SK-N-SH treated with all-trans-retinoic acid at 6 μM for 48 hours (cell line): Measurements from ENCODE around the gene DYTN.

Experiments used
- ATAC-seq: fragments of 200-7000 bp; cut with Tn5 transposase; 3 replicates; pipeline ENCODE4 v1.9.1; 2020; ENCODE audit warnings: mild to moderate bottlenecking, moderate library complexity
- ARNTL ChIP-seq: fragments of 450-650 bp; formaldehyde crosslinking; IDR thresholded peaks from 2 replicates; pipeline ENCODE4 v1.5.0; 2020; ENCODE audit warnings: low read depth, mild to moderate bottlenecking, moderate library complexity, borderline replicate concordance
- BACH2 ChIP-seq: fragments of 250-450 bp; sonication (Bioruptor Pico); IDR thresholded peaks from 2 replicates; pipeline ENCODE4 v1.9.0; 2021; ENCODE audit warnings: mild to moderate bottlenecking, borderline replicate concordance
- CREB5 ChIP-seq: fragments of 250-450 bp; sonication (Bioruptor Pico); IDR thresholded peaks from 2 replicates; pipeline ENCODE4 v1.5.1; 2020; ENCODE audit warnings: low read depth, mild to moderate bottlenecking, moderate library complexity
- CSDC2 ChIP-seq: fragments of 250-450 bp; sonication (Bioruptor Pico); IDR thresholded peaks from 2 replicates; pipeline ENCODE4 v1.5.0; 2020; ENCODE audit warnings: mild to moderate bottlenecking, moderate library complexity
- CSRNP3 ChIP-seq: fragments of 250-450 bp; sonication (Bioruptor Pico); IDR thresholded peaks from 2 replicates; pipeline ENCODE4 v1.5.1; 2021; ENCODE audit warnings: mild to moderate bottlenecking, moderate library complexity
- GLIS3 ChIP-seq: fragments of 250-450 bp; sonication (Bioruptor Pico); IDR thresholded peaks from 2 replicates; pipeline ENCODE4 v1.5.0; 2020; ENCODE audit warnings: mild to moderate bottlenecking, moderate library complexity
- ISL1 ChIP-seq: fragments of 250-450 bp; sonication (Bioruptor Pico); IDR thresholded peaks from 2 replicates; pipeline ENCODE4 v2.1.2; 2022; ENCODE audit warnings: mild to moderate bottlenecking, moderate library complexity
- OSR1 ChIP-seq: fragments of 250-450 bp; sonication (Bioruptor Pico); IDR thresholded peaks from 2 replicates; pipeline ENCODE4 v1.8.0; 2022; ENCODE audit warnings: moderate library complexity, mild to moderate bottlenecking, inconsistent platforms
- PATZ1 ChIP-seq: fragments of 250-450 bp; sonication (Bioruptor Pico); IDR thresholded peaks from 2 replicates; pipeline ENCODE4 v1.8.0; 2020; ENCODE audit warnings: mild to moderate bottlenecking, moderate library complexity, borderline replicate concordance
- PPARA ChIP-seq: fragments of 250-450 bp; sonication (Bioruptor Pico); IDR thresholded peaks from 2 replicates; pipeline ENCODE4 v1.5.0; 2020; ENCODE audit warnings: mild to moderate bottlenecking, borderline replicate concordance
- RARB ChIP-seq: fragments of 250-450 bp; sonication (Bioruptor Pico); IDR thresholded peaks from 2 replicates; pipeline ENCODE4 v1.8.0; 2021; ENCODE audit warnings: mild to moderate bottlenecking, moderate library complexity
- TCF4 ChIP-seq: fragments of 250-450 bp; sonication (Bioruptor Pico); IDR thresholded peaks from 2 replicates; pipeline ENCODE4 v1.8.0; 2021; ENCODE audit warnings: mild to moderate bottlenecking, moderate library complexity, borderline replicate concordance
- TOX ChIP-seq: fragments of 250-450 bp; sonication (Bioruptor Pico); IDR thresholded peaks from 2 replicates; pipeline ENCODE4 v1.8.0; 2021; ENCODE audit warnings: mild to moderate bottlenecking, moderate library complexity, borderline replicate concordance
- TSHZ2 ChIP-seq: fragments of 250-450 bp; sonication (Bioruptor Pico); IDR thresholded peaks from 2 replicates; pipeline ENCODE4 v1.5.0; 2020; ENCODE audit warnings: mild to moderate bottlenecking, moderate library complexity
- ZC3H10 ChIP-seq: fragments of 250-450 bp; sonication (Bioruptor Pico); IDR thresholded peaks from 2 replicates; pipeline ENCODE4 v1.5.1; 2021; ENCODE audit warnings: mild to moderate bottlenecking, moderate library complexity
- ZFP3 ChIP-seq: fragments of 250-450 bp; sonication (Bioruptor Pico); IDR thresholded peaks from 2 replicates; pipeline ENCODE4 v1.5.0; 2020; ENCODE audit warnings: mild to moderate bottlenecking, moderate library complexity
- ZFP30 ChIP-seq: fragments of 450-650 bp; formaldehyde crosslinking; IDR thresholded peaks from 2 replicates; pipeline ENCODE4 v1.5.0; 2022; ENCODE audit warnings: mild to moderate bottlenecking, moderate library complexity
- ZNF565 ChIP-seq: fragments of 450-650 bp; formaldehyde crosslinking; conservative IDR thresholded peaks from 2 replicates; pipeline ENCODE4 v1.5.0; 2020; ENCODE audit warnings: low read depth, mild to moderate bottlenecking, moderate library complexity
- ZNF70 ChIP-seq: fragments of 450-650 bp; formaldehyde crosslinking; IDR thresholded peaks from 2 replicates; pipeline ENCODE4 v1.5.0; 2020; ENCODE audit warnings: mild to moderate bottlenecking, moderate library complexity
- ZNF8 ChIP-seq: fragments of 450-650 bp; formaldehyde crosslinking; IDR thresholded peaks from 2 replicates; pipeline ENCODE4 v1.5.0; 2020; ENCODE audit warnings: mild to moderate bottlenecking, moderate library complexity

Gene DYTN

GRCh38 chr2:206626108-206626507 lies 92.1 kb downstream of the DYTN start (continued):
- TF ChIP-seq ZNF70 (CRISPR knock-in tag) (no peak), GLIS3 (no peak)

- no peak for ATAC-seq
Observed at GRCh38 chr2:206619011-206619410, 99.2 kb downstream of the DYTN start.

GRCh38 chr2:206616151-206616550 lies 102.0 kb downstream of the DYTN start:
- TF ChIP-seq ARNTL (CRISPR knock-in tag) (no peak), ZFP3 (no peak), PPARA (no peak), ZNF8 (CRISPR knock-in tag) (no peak), OSR1 (CRISPR knock-in tag) (no peak), ISL1 (CRISPR knock-in tag) (no peak), GLIS3 (no peak), ZNF70 (CRISPR knock-in tag) (no peak), PATZ1 (CRISPR knock-in tag) (no peak), TCF4 (CRISPR knock-in tag) (no peak), CSRNP3 (CRISPR knock-in tag) (no peak), TOX (CRISPR knock-in tag) (no peak)
- ATAC-seq, result no peak

More at GRCh38 chr2:206619011-206619410, 99.2 kb downstream of the DYTN start:
- TF ChIP-seq OSR1 (CRISPR knock-in tag) (no peak), BACH2 (CRISPR knock-in tag) (no peak), CSRNP3 (CRISPR knock-in tag) (no peak), ZC3H10 (CRISPR knock-in tag) (no peak), PATZ1 (CRISPR knock-in tag) (no peak), ARNTL (CRISPR knock-in tag) (no peak)

GRCh38 chr2:206615417-206616089 lies 102.6 kb downstream of the DYTN start:
- ATAC-seq, result no peak
- no peak for TF ChIP-seq ISL1 (CRISPR knock-in tag)
- TF ChIP-seq TCF4 (CRISPR knock-in tag), result no peak
- TF ChIP-seq ZFP3, result no peak
- no peak for TF ChIP-seq TSHZ2 (CRISPR knock-in tag)
- no peak for TF ChIP-seq PPARA
- no peak for TF ChIP-seq RARB (CRISPR knock-in tag)
- no peak for TF ChIP-seq TOX (CRISPR knock-in tag)
- TF ChIP-seq ZNF565 (CRISPR knock-in tag), result no peak
- TF ChIP-seq ZNF70 (CRISPR knock-in tag), result no peak
- no peak for TF ChIP-seq GLIS3
- no peak for TF ChIP-seq CSDC2 (CRISPR knock-in tag)
- no peak for TF ChIP-seq CREB5
- TF ChIP-seq CSRNP3 (CRISPR knock-in tag), result no peak
- TF ChIP-seq ZFP30 (CRISPR knock-in tag), result no peak
- no peak for TF ChIP-seq OSR1 (CRISPR knock-in tag)
